NB4 (cell line): ENCODE measurements around the gene SH3GLB1.

ENCODE experiments used
- CTCF ChIP-seq: IDR thresholded peaks from one replicate; pipeline ENCODE4 v1.5.1; 2012; ENCODE audit warnings: low read depth, low read length
- MYC ChIP-seq: IDR thresholded peaks from 2 replicates; pipeline ENCODE4 v1.6.1; 2011; ENCODE audit warnings: low read depth, low read length
- POLR2A ChIP-seq: IDR thresholded peaks from 2 replicates; pipeline ENCODE4 v1.6.1; 2011; ENCODE audit warnings: mild to moderate bottlenecking; ENCODE audit not compliant: insufficient read length; ENCODE audit errors: extremely low read depth
- TF ChIP-seq, protein P1 (sequence below): IDR thresholded peaks from 2 replicates; pipeline ENCODE4 v1.6.1; 2011; ENCODE audit warnings: low read depth, low read length

- no peak for TF ChIP-seq CTCF
- TF ChIP-seq, protein P1, sequence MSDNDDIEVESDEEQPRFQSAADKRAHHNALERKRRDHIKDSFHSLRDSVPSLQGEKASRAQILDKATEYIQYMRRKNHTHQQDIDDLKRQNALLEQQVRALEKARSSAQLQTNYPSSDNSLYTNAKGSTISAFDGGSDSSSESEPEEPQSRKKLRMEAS, result no peak
- TF ChIP-seq POLR2A, result no peak
- no peak for TF ChIP-seq MYC
Measured at GRCh38 chr1:86762336-86762735, 58.0 kb downstream of the SH3GLB1 start.
